ENCODE measurements around the gene ELP4.
"Not testable (repeated sequence)": the region's sequence is repeated elsewhere in the genome, so short reads cannot be mapped to it uniquely, and the experiment has no call there.

The ELP4 gene

DNA sequence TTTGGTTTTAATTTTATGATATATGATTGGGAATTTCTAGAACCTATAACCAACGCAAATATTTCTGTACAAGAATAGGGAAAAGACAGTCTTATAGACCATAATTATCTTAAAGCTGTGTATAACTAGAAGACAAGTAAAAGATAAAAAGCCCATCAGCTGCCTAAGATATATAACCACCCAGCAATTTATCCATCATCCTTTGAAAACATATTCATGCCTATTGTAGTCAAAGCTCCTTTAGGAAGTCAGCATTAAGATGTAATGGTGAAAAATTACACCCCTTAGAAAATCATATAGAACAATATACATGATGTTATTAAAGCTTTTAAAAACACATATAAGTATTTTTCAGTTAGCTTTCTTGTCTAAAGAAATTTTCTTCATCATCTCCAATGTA, 46.4 kb downstream of the ELP4 start:
- DNase-seq = no peak

DNA sequence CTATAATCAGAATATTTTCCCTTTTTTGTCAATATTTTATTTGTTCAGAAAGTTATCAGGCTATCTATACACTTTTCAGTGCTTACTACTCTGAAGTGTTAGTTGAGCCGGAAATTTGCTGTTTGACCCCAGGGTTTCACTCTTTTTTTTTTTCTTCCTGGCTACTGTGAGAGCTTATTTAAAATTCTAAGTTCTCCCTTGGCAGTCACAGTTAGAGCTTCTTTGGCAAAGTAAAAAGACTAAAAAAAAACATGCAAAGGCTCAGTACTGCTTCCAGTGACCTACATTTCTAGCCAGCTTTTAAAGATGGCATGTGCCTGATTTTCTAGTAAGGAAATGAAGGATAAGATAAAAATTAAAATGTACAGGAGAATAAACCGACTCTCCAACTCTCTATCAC, 48.4 kb downstream of the ELP4 start:
- DNase-seq = no peak

DNA sequence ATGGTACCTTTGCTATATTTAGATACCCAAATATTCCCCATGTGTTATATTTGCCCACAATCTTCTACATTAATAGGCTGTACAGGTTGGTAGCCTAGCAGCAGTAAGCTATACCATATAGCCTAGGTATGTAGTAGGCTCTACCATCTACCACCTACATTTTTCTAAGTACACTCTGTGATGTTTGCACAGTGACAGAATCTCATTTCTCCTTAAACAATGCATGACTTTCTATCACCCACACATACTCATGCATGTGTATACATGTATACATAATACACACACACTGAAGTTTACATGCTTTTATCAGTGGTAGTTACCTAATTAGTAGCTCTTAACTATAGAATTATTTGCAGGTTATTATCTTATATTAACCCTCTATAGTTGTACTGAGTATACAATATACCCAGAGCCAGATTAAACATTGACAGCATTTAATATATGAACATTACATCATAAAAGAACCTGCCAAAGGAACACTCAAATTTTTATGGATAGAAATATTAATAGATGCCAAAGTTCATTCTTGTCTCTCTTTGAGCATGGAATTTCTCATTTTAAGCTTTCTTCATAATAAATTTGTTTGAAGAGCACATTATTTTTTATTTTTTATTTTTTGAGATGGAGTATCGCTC, 51.4 kb downstream of the ELP4 start:
- no peak for DNase-seq

DNA sequence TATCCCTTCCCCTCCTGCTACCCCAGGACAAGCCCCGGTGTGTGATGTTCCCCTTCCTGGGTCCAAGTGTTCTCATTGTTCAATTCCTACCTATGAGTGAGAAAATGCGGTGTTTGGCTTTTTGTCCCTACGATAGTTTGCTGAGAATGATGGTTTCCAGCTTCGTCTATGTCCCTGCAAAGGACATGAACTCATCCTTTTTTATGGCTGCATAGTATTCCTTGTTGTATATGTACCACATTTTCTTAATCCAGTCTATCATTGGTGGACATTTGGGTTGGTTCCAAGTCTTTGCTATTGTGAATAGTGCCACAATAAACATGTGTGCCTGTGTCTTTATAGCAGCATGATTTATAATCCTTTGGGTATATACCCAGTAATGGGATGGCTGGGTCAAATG, 55.0 kb downstream of the ELP4 start:
- DNase-seq = not testable (repeated sequence)

DNA sequence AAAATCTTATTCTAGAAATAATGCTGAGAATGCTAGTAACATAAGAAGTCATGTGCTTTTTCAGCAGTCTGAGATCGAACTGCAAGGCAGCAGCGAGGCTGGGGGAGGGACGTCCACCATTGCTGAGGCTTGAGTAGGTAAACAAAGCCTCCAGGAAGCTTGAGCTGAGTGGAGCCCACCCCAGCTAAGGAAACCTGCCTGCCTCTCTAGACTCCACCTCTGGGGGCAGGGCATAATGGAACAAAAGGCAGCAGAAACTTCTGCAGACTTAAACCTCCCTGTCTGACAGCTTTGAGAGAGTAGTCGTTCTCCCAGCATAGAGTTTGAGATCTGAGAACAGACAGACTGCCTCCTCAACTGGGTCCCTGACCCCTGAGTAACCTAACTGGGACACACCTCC, 64.6 kb downstream of the ELP4 start:
- not testable (repeated sequence) for DNase-seq

DNA sequence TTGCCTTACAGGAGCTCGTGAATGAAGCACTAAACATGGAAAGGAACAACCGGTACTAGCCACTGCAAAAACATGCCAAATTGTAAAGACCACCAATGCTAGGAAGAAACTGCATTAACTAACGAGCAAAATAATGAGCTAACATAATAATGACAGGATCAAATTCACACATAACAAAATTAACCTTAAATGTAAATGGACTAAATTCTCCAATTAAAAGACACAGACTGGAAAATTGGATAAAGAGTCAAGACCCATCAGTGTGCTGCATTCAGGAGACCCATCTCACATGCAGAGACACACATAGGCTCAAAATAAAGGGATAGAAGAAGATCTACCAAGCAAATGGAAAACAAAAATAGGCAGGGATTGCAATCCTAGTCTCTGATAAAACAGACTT, 66.2 kb downstream of the ELP4 start:
- DNase-seq = not testable (repeated sequence)

DNA sequence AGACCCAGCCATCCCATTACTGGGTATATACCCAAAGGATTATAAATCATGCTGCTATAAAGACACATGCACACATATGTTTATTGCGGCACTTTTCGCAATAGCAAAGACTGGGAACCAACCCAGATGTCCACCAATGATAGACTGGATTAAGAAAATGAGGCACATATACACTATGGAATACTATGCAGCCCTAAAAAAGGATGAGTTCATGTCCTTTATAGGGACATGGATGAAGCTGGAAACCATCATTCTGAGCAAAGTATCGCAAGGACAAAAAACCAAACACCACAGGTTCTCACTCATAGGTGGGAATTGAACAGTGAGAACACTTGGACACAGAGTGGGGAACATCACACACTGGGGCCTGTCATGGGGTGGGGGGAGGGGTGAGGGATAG, 69.8 kb downstream of the ELP4 start:
- DNase-seq = not testable (repeated sequence)

DNA sequence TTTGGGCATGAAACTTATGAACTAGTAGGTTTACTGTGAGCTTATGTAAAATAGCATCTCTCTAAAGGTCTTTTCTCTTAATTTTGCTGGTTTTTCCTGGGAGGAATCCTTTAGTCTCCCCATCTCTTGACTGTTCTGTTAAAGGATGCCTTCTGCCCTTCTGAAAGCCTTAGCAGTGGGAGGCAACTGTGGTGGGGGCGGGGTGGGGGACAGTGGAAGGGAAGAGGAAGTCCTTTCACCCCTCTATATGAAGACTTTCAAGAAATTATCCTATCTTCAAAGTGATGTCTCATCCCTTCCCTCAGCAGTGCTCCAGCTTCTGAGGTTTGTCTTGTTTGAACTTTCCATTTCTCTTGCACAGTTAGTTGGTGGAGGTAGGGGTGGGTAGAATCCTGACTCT, 73.1 kb downstream of the ELP4 start:
- no peak for DNase-seq

DNA sequence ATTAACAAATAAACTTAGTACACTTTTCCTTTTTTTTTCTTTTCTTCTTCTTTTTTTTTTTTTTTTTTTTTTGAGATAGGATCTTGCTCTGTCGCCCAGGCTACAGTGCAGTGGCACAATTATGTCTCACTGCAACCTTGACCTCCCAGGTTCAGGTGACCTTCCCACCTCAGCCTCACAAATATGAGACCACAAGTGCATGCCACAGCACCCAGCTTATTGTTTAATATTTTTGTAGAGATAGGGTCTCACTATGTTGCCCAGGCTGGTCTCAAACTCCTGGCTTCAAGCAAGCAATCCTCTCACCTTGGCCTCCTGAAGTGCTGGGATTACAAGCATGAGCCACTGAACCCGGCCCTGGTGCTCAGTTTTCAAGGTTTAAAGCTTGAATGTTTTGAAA, 88.9 kb downstream of the ELP4 start:
- DNase-seq = no peak

DNA sequence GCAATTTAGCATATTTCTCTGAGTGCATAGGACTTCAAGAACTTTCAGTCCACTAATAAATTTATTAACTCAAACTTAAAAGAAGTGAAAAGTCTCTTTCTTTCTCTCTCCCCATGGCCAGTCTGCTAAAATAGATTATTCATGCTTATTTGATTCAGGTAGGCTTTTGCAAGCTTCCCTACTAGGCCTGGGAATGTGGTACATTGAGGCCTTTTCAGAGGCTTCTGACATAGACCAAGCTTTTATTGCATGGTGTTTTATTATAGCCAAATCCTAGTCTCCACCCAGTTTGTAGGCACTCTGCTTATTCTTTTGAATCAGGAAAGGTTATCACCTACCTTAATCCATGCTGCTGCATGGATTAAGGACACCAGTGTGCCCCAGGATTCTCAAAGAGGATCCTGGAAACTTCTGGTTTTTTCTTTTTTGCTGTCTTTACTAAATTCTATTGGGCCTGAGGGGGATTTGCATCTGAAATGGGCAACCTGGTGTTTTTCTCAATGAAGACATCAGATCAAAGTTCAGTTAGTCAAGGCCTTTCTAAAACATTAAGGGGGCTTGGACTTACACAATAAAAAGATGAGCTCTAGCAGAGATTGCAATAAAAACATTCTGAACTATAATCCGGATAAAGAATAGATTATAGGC, 92.2 kb downstream of the ELP4 start:
- no peak for DNase-seq

DNA sequence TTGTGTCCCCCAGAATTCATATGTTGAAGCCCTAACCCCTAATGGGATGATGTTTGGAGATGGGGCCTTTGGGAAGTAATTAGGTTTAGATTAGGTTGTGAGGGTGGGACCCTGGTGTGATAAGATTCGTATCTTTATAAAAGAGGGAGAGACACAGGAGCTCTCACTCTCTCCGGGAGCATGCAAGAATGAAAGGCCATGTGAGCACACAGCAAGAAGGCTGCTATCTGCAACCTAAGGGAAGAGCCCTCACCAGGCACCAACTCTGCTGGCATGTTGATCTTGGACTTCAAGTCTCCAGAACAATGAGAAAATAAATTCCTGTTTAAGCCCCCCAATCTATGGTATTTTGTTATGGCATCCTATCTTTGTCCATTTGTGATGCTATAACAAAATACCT, 97.3 kb downstream of the ELP4 start:
- DNase-seq = no peak

DNA sequence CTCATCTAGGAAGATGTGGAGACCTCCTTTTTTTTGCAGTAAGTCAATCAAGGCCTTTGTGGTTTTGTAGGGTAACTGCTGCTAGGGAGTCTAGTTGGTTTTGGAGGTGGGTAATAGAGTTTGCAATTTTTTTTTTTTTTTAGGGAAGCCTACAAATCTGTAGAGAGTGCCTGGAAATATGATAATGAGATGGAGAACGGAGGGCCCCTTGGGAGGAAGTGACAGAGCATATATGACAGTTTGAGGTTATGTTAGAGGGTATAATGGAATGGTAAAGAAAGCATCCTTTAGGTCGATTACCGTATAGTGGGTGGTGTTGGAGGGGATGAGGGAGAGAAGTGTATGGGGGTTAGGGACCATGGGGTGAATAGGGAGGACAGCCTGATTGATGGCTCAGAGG, 98.3 kb downstream of the ELP4 start:
- no peak for DNase-seq

DNA sequence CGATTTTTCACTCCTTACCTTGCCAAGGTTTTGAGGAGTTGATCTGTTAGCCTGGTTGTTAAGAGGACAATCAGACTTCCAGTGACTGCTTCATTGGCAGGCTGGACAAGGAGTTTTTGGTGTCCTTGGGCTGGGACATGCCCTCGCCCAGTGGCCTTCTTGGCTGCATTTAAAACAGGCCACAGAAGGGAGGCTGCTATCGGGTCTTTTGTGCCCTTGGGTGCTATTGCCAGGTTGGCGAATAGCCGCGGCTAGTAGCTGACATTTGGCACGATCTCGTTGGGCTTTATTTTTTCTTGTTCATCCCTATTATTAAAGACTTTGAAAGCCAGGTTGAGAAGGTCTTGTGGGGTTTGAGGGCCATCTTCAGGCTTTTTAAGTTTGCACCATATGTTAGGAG, 99.4 kb downstream of the ELP4 start:
- no peak for DNase-seq

DNA sequence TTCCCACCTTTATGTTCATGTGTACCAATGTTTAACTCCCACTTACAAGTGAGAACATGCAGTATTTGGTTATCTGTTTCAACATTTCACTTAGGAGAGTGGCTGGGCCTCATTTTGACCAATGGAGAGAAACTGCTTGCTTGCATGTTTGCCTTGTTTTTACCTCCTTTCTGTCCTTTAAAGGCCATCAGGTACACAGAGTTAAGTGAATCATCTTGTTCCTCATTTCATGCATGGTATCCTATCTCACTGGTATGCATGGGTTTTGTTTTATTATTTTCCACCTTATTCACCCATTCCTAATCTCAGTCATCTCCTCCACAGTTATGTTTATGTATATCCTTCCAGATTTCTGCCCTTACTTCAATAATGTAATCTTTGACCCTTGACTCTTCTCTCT, 101.0 kb downstream of the ELP4 start:
- DNase-seq = no peak

DNA sequence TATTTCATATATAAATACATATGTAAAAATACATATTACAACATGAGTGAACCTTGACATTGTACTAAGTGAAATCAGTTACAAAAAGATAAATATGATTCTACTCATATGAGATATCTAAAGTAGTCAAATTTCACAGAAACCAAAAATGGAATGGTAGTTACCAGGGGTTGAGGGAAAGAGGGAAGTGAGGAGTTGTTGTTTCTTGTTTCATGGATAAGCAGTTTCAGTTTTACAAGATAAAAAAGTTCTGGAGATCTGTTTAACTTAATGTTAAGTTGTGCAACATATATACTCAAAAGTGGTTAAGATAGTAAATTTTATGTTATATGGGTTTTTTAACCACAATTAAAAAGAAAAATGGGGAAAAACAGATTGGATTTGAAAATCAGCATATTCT, 107.7 kb downstream of the ELP4 start:
- DNase-seq = no peak

DNA sequence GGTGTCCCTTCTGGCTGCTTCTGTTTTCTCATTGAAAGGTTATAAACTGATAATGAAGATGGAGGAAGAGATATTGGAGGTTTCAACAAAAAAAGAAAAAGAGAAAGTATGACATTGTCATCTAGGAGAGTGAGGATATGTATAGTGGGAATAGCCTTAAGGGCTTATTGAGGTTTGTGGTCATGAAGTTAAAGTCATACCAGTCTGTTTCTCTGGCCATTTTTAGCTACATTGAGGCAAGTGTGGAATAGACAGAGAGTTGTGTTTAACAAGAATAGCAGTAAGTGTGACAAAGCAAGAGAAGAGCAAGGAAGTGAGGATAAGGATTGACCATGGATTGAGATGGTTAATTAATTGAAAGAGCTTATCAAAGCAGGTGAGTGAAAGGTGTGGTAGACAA, 110.4 kb downstream of the ELP4 start:
- peak in 1 of 5 experiments; percentile 4 for DNase-seq

DNA sequence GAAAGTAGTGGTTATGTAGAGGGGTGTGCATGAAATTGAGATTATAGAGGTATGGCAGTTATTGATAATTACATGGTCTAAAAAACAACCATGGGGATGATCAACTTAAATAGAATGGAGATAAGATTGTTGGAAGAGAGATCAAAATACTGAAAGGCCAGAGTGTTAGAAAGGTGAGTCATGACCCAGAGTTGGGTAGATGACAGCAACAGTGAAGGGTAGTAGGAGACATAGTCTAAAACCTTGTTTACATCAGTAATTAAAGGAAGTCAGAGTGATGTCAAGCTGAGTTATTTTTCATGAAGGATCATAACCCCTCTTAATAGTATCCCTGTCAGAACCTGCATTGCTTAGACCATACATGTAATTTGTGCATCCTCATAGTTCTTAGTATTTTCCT, 110.9 kb downstream of the ELP4 start:
- DNase-seq = no peak

DNA sequence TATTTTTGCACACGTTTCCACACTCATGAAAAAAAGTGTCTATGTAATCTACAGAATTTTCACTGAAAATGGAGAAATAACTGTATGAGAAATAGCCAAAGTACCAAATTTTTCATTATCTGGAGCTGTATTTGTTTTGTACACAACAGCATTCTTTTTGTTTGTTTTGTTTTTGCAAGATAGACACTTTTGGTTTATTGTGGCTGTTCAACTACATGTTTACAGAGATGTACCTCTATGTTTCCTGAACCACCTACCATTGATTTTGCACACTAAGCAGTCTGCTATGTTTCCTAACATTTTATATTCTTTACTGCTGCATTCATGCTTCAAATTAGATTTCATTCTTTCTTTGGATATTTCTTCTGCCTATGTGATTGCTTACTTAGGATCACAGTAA, 116.3 kb downstream of the ELP4 start:
- DNase-seq = no peak

DNA sequence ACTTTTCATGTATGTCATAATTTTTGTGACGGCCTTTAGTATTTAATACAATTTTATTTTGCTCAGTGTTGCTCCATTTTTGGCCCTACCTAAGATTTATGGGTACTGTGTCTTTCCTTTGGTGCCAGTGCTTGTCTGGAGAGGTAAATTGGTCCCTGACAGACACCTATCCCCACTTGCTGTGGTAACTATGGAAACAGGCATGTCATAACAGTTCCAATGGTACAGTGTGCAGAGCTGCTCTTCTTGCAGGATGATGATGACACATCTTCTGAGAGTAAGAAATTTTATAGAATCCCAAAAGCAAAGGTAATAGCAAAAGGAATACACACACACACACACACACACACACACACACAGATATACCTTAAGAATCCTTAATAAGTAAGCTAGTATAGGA, 118.5 kb downstream of the ELP4 start:
- no peak for DNase-seq

DNA sequence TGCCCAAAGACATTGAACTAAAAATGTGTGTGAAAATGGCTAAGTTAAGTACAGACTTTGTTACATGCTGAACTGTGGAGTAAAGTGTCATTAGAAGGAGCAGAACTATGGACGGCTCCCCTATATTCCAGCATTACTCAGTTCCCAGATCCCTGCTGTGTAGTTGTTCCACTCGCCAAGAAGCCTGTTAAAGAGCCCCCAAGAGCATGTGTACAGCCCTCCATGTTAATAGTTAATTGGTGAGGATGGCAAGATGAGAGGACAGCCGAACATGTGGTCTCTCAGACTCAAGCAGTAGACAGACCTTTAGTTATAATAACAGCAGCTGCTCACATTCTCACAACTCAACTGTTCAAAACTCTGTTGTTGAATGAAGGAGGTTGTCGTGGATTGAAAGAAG, 127.4 kb downstream of the ELP4 start:
- DNase-seq = no peak

DNA sequence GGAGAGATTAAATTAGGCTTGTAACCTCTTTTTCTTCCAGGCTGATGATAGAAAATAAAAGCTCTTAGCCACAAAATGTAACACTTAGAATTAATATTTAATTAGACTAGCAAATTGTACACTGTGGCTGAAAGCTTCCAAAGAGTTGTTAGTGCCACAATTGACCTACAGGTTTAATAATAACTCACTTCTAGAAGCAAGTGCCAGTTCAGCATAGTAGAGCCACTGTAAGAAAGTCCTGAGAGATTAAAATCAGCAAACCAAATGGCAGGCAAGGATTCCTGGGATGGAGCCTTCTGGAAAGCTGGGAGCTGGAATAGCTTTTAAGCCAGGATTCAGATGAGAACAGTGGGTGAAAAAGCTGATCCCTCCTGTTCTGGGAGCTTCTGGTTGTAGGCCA, 131.0 kb downstream of the ELP4 start:
- DNase-seq = no peak

DNA sequence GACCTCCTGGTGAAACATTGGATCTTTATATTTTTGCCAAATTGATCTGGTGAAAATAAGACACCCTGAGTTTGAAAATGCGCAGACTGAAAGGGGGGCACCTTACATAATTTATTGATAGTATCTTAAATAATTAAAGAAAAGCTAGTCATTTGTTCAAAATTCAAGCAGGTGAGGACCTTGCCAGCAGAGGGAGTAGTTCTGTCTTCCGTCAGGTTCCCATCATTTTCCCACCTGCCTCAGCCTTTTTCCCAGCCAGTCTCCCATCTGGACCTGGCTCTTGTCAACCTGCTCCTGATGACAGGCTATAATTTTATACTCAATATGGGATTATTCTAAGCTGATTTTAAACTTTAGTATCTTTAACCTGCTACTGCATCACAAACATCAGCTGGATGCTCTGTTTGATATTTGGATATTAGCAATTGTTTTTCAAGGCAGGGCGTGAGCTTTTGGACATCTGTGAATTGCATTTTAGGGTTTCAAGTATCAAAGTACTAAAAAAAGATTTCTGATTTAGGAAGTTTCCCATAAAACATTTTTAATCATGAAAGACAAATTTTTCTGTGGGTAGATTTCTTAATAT, 132.0 kb downstream of the ELP4 start:
- DNase-seq = no peak

DNA sequence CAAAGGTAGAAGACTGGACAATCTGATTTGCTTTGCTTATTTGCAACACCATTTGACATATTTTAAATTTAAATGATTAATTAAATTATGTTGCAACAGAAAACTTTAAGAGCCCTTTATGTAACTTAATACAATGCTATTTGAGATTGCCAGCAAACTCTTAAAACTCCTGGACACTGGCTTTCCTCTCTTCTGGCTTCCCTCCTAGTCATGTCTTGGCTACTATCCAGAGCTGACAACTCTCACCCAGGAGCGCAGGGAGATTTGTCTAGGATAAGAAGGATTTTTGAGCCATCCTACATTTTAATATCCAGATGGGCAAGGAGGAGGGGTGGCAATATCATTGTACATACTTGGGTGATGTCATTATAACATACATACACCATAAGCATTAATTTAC, 134.3 kb downstream of the ELP4 start:
- DNase-seq = no peak

DNA sequence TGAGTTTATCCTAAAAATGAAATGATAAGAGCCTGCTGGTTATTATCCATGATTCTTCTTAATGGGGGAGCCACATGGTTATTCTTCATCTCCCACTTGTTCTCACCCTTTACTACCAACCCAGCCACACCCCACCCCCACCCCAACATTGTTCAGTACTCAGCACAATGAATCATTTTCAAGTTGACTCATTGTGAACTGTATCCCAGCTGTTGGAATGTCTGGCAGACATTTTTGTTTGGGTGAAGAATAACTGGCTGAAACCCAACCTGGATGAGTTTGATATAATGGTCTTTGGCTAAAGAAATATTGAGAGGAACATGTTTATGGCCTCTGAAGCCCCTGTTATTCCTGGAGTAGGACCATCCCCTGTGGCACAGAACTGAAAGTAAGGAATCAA, 136.2 kb downstream of the ELP4 start:
- no peak for DNase-seq

DNA sequence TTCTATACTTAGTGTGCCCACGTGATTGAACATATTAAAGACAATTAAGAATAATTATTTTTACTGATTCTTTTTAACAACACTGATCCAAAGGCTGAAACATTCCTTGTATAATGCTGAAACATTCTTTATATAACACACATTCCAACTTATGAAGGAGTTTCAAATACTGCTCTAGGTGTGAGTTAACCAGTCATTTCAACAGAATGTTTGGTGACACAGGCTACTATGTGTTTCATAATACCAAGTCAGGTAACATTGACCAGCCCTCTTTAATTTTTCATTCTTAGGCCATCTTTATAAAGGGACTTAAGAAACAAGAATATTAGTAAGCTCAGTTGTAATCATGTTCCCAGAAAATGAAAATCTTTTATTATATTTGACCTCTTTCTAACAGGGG, 136.6 kb downstream of the ELP4 start:
- DNase-seq = no peak

Data from T-helper 2 cell (primary cell).